Subcutaneous adipose tissue (tissue), 4 donors: ENCODE measurements around the gene CRB1. TPM values are rescaled to one million over a fixed set of nuclear protein-coding genes. Genes with fewer than 3 reads are reported as not detected.

Source experiments
- CTCF ChIP-seq: fragments of 450-650 bp; IDR thresholded peaks from one replicate; pipeline ENCODE4 v1.5.1; 2016; ENCODE audit warnings: low read depth, mild to moderate bottlenecking, control low read depth, antibody characterized with exemption, moderate library complexity
- total RNA-seq, 4 donors: library from RNA; depleted of rRNA; stranded (reverse); fragments of >200 nt; gene quantifications; one replicate each; pipeline ENCODE4 v1.1.0, GENCODE V29; 2016

The CRB1 gene
- total RNA-seq, 4 donors from 2014 or later = 0.34 to 0.94 (median 0.66) TPM; not detected in 1

- no peak for TF ChIP-seq CTCF
These were observed 218.9 kb downstream of the CRB1 start for GRCh38 chr1:197486946-197487345.

- TF ChIP-seq CTCF = no peak
These were observed 228.7 kb downstream of the CRB1 start for GRCh38 chr1:197496722-197497121.

- TF ChIP-seq CTCF = no peak
These were observed 242.8 kb downstream of the CRB1 start for GRCh38 chr1:197510691-197511378.

- no peak for TF ChIP-seq CTCF
These were observed 247.4 kb downstream of the CRB1 start for GRCh38 chr1:197515421-197515820.

GRCh38 chr1:197519741-197520334, 251.8 kb downstream of the CRB1 start:
- no peak for TF ChIP-seq CTCF

GRCh38 chr1:197521118-197521739, 253.2 kb downstream of the CRB1 start:
- TF ChIP-seq CTCF = no peak

GRCh38 chr1:197526736-197527371, 258.8 kb downstream of the CRB1 start:
- no peak for TF ChIP-seq CTCF
